IMR-90 (cell line): ENCODE measurements around the gene COG1. TPM values are rescaled to one million over a fixed set of nuclear protein-coding genes. Genes with fewer than 3 reads are reported as not detected.

ENCODE experiments used
- ATAC-seq: fragments of 200-7000 bp; cut with Tn5 transposase; 2 replicates; pipeline ENCODE4 v1.9.1; 2020; ENCODE audit warnings: low read depth, mild to moderate bottlenecking, moderate library complexity
- BruUV-seq: library from RNA; stranded (reverse); fragments of 400-500 nt; replicated peaks from 2 replicates; lab custom pipeline; 2021; lab: Mats Ljungman, UMichigan
- CTCF ChIA-PET: fragments of 300-600 bp; formaldehyde crosslinking; extraction: SDS; loops from one replicate; lab custom pipeline; 2021; ENCODE audit warnings: antibody characterized with exemption; lab: Yijun Ruan, JAX
- POLR2A ChIA-PET: fragments of 300-600 bp; sonication (Branson Sonifier 250); formaldehyde crosslinking; loops from one replicate; lab custom pipeline; 2022; ENCODE audit warnings: antibody characterized with exemption; ENCODE audit not compliant: unreplicated experiment; lab: Charles Lee
- DNase-seq: peaks from one replicate; pipeline ENCODE4 v3.0.0; 2013
- H2AFZ ChIP-seq: replicated peaks from 2 replicates; pipeline ENCODE3; 2013; ENCODE audit warnings: low read length, mild to moderate bottlenecking; ENCODE audit not compliant: poor library complexity
- H2AK5ac ChIP-seq: 2 replicates; pipeline ENCODE4 v1.6.1; 2013; ENCODE audit warnings: low read depth, low read length, inconsistent platforms
- H2AK9ac ChIP-seq: replicated peaks from 2 replicates; pipeline ENCODE3; 2013; ENCODE audit warnings: mild to moderate bottlenecking, low read depth, low read length, moderate library complexity; ENCODE audit not compliant: poor library complexity
- H2BK120ac ChIP-seq: 2 replicates; pipeline ENCODE4 v1.6.1; 2013; ENCODE audit warnings: low read depth, low read length, inconsistent platforms
- H2BK15ac ChIP-seq: 3 replicates; pipeline ENCODE4 v1.6.1; 2013; ENCODE audit warnings: low read depth, low read length, inconsistent platforms
- H2BK20ac ChIP-seq: 2 replicates; pipeline ENCODE4 v1.6.1; 2013; ENCODE audit warnings: low read depth, mild to moderate bottlenecking, inconsistent platforms, low read length, moderate library complexity
- H2BK5ac ChIP-seq: 2 replicates; pipeline ENCODE4 v1.6.1; 2013; ENCODE audit warnings: mild to moderate bottlenecking, low read depth, low read length, inconsistent platforms; ENCODE audit not compliant: poor library complexity, severe bottlenecking
- H3K14ac ChIP-seq: replicated peaks from 2 replicates; pipeline ENCODE4 v1.6.1; 2013; ENCODE audit warnings: low read depth, low read length, inconsistent platforms
- H3K18ac ChIP-seq: 2 replicates; pipeline ENCODE4 v1.6.1; 2013; ENCODE audit warnings: low read depth, low read length, control low read depth
- H3K23ac ChIP-seq: 2 replicates; pipeline ENCODE4 v1.6.1; 2013; ENCODE audit warnings: low read depth, low read length, inconsistent platforms
- H3K27ac ChIP-seq: 2 replicates; pipeline ENCODE4 v1.5.1; 2013; ENCODE audit warnings: mild to moderate bottlenecking, control low read depth, low read length; ENCODE audit not compliant: insufficient read depth
- H3K27me3 ChIP-seq: 2 replicates; pipeline ENCODE4 v1.6.1; 2013; ENCODE audit warnings: low read length; ENCODE audit not compliant: control insufficient read depth, insufficient read depth
- H3K36me3 ChIP-seq: 2 replicates; pipeline ENCODE4 v1.6.1; 2013; ENCODE audit warnings: low read length, mixed read lengths; ENCODE audit not compliant: control insufficient read depth, insufficient read depth
- H3K4ac ChIP-seq: 2 replicates; pipeline ENCODE4 v1.6.1; 2013; ENCODE audit warnings: low read depth, low read length, inconsistent platforms
- H3K4me1 ChIP-seq: 2 replicates; pipeline ENCODE4 v1.6.1; 2013; ENCODE audit warnings: low read length, mixed read lengths; ENCODE audit not compliant: control insufficient read depth, insufficient read depth
- H3K4me2 ChIP-seq: 2 replicates; pipeline ENCODE4 v1.6.1; 2013; ENCODE audit warnings: low read depth, mild to moderate bottlenecking, control low read depth, low read length, moderate library complexity
- H3K4me3 ChIP-seq: 2 replicates; pipeline ENCODE4 v1.5.1; 2013; ENCODE audit warnings: low read depth, mild to moderate bottlenecking, control low read depth, low read length, moderate library complexity; ENCODE audit not compliant: insufficient read depth
- H3K56ac ChIP-seq: 2 replicates; pipeline ENCODE4 v1.6.1; 2013; ENCODE audit warnings: low read length, inconsistent platforms; ENCODE audit not compliant: insufficient read depth; ENCODE audit errors: extremely low read depth
- H3K79me1 ChIP-seq, 2 experiments: 2 replicates each; pipeline ENCODE4 v1.6.1; 2013; ENCODE audit warnings: low read length in 2 of 2, inconsistent platforms in 1 of 2, low read depth in 1 of 2
- H3K9ac ChIP-seq: 2 replicates; pipeline ENCODE4 v1.6.1; 2013; ENCODE audit warnings: low read depth, low read length, control low read depth
- H3K9me1 ChIP-seq: 2 replicates; pipeline ENCODE4 v1.6.1; 2013; ENCODE audit warnings: low read length, inconsistent platforms; ENCODE audit not compliant: insufficient read depth
- H3K9me3 ChIP-seq: 2 replicates; pipeline ENCODE4 v1.6.1; 2013; ENCODE audit warnings: low read length; ENCODE audit not compliant: control insufficient read depth, insufficient read depth
- H4K20me1 ChIP-seq: 2 replicates; pipeline ENCODE4 v1.6.1; 2013; ENCODE audit warnings: low read length, inconsistent platforms; ENCODE audit not compliant: insufficient read depth
- H4K5ac ChIP-seq: 2 replicates; pipeline ENCODE4 v1.6.1; 2013; ENCODE audit warnings: mild to moderate bottlenecking, low read depth, low read length, control low read depth
- H4K8ac ChIP-seq, 2 experiments: 2 replicates each; pipeline ENCODE4 v1.6.1; 2013; ENCODE audit warnings: low read depth in 2 of 2, low read length in 2 of 2, control low read depth in 1 of 2, inconsistent platforms in 1 of 2
- H4K91ac ChIP-seq: 2 replicates; pipeline ENCODE4 v1.6.1; 2013; ENCODE audit warnings: low read depth, low read length, inconsistent platforms; ENCODE audit not compliant: insufficient read depth
- BHLHE40 ChIP-seq: fragments of 150-350 bp; IDR thresholded peaks from 2 replicates; pipeline ENCODE4 v1.6.1; 2016; ENCODE audit warnings: mild to moderate bottlenecking, low read depth, low read length
- CEBPB ChIP-seq: IDR thresholded peaks from 2 replicates; pipeline ENCODE4 v1.6.1; 2012; ENCODE audit warnings: low read depth, low read length, improper control_type of control experiment
- CHD1 ChIP-seq: IDR thresholded peaks from 2 replicates; pipeline ENCODE4 v1.6.1; 2012; ENCODE audit warnings: low read depth, low read length, improper control_type of control experiment
- FOS ChIP-seq: fragments of 150-350 bp; IDR thresholded peaks from 2 replicates; pipeline ENCODE4 v1.6.1; 2016; ENCODE audit warnings: low read depth, low read length
- MAFK ChIP-seq: IDR thresholded peaks from 2 replicates; pipeline ENCODE4 v1.6.1; 2012; ENCODE audit warnings: low read depth, low read length, improper control_type of control experiment
- MAZ ChIP-seq: IDR thresholded peaks from 2 replicates; pipeline ENCODE4 v1.6.1; 2012; ENCODE audit warnings: low read depth, mild to moderate bottlenecking, low read length, improper control_type of control experiment, moderate library complexity, borderline replicate concordance
- MXI1 ChIP-seq: IDR thresholded peaks from 2 replicates; pipeline ENCODE4 v1.6.1; 2012; ENCODE audit warnings: low read depth, mild to moderate bottlenecking, low read length, moderate library complexity, borderline replicate concordance
- NFE2L2 ChIP-seq: fragments of 150-350 bp; IDR thresholded peaks from 2 replicates; pipeline ENCODE4 v1.6.1; 2016; ENCODE audit warnings: low read depth, mild to moderate bottlenecking, low read length
- POLR2A ChIP-seq: IDR thresholded peaks from 2 replicates; pipeline ENCODE4 v1.6.1; 2012; ENCODE audit warnings: mild to moderate bottlenecking, low read depth, low read length
- RAD21 ChIP-seq: IDR thresholded peaks from 2 replicates; pipeline ENCODE4 v1.6.1; 2012; ENCODE audit warnings: low read length, improper control_type of control experiment
- RCOR1 ChIP-seq: IDR thresholded peaks from 2 replicates; pipeline ENCODE4 v1.6.1; 2012; ENCODE audit warnings: mild to moderate bottlenecking, low read length, improper control_type of control experiment; ENCODE audit not compliant: insufficient replicate concordance
- RFX5 ChIP-seq: IDR thresholded peaks from 2 replicates; pipeline ENCODE4 v1.8.0; 2012; ENCODE audit warnings: low read depth, mild to moderate bottlenecking, low read length, moderate library complexity
- SMC3 ChIP-seq: fragments of 150-350 bp; IDR thresholded peaks from 2 replicates; pipeline ENCODE4 v1.6.1; 2016; ENCODE audit warnings: low read depth, mild to moderate bottlenecking, antibody characterized with exemption, low read length, moderate library complexity
- WGBS, 2 experiments: methylation state at CpG; one replicate each; pipeline versions ENCODE4 v1.1.5 to v1.1.7; 2013; ENCODE audit warnings: missing lambda C conversion rate in 2 of 2; ENCODE audit not compliant: insufficient read length in 1 of 2; ENCODE audit errors: extremely low coverage in 2 of 2; 5-methylcytosine and 5-hydroxymethylcytosine counted together
- dilution Hi-C: fragments of 300-500 bp; cut with HindIII; formaldehyde crosslinking; loops from one replicate; pipeline ENCODE4 v1.14.3; 2018; ENCODE audit warnings: low sequenced_read_pairs; ENCODE audit not compliant: unreplicated experiment
- in situ Hi-C: fragments of 300-500 bp; cut with MboI; formaldehyde crosslinking; loops from 3 replicates; pipeline ENCODE4 v1.14.3; 2019; ENCODE audit warnings: low sequenced_read_pairs, inconsistent platforms, mixed read lengths
- intact Hi-C: fragments of 100-400 bp; cut with micrococcal nuclease; formaldehyde crosslinking; loops from 2 replicates; pipeline ENCODE4 v1.10.0; 2022
- polyA plus RNA-seq, 3 experiments: library from polyadenylated mRNA; depleted of rRNA; stranded (reverse); fragments of >200 nt; gene quantifications; 2 replicates each; pipeline ENCODE4 v1.2.3, GENCODE V29; 2012; ENCODE audit warnings: low replicate concordance in 1 of 3
- total RNA-seq: library from RNA; depleted of rRNA; stranded (reverse); fragments of >200 nt; gene quantifications from 2 replicates; pipeline ENCODE4 v1.2.3, GENCODE V29; 2012
- TF ChIP-seq, protein P1 (sequence below): fragments of 150-350 bp; IDR thresholded peaks from 2 replicates; pipeline ENCODE4 v1.6.1; 2016; ENCODE audit warnings: low read depth, mild to moderate bottlenecking, low read length, moderate library complexity, borderline replicate concordance
- TF ChIP-seq, protein P2 (sequence below): conservative IDR thresholded peaks from 2 replicates; pipeline ENCODE4 v1.5.1; 2012; ENCODE audit warnings: mild to moderate bottlenecking, low read depth, low read length, improper control_type of control experiment
- TF ChIP-seq, protein P3 (sequence below): fragments of 150-350 bp; IDR thresholded peaks from 2 replicates; pipeline ENCODE4 v1.6.1; 2017; ENCODE audit warnings: mild to moderate bottlenecking, antibody characterized with exemption, low read length, low read depth

COG1 gene
- total and polyA plus RNA-seq, 2 of the 4 experiments (the other 2 are of a cell fraction): 18.3 to 35.1 TPM

DNA sequence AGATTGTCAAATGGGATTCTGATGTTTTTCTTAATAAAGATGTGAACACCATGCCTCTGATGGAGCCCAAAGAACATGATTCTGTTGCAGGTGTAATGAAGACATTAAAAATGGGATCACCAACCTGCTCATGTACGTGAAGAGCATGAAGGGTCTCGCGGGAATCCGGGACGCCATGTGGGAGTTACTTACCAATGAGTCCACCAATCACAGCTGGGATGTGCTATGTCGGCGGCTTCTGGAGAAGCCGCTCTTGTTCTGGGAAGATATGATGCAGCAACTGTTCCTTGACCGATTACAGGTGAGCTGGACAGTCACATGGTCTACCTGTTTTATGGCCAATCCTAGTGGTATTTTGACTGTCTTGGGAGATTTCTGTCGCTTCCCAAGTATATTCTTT is 7.6 kb downstream of the COG1 start:
- Histone ChIP-seq H2AK5ac (no peak overlapping the region), H2BK120ac (no peak overlapping the region), H4K20me1 (peaks cover 20% of the 10 kb centered on the region), H2AK9ac (no peak overlapping the region), H3K14ac (no peak overlapping the region), H3K4me3 (no peak overlapping the region), H4K5ac (no peak overlapping the region), H3K4me2 (no peak overlapping the region), H2AFZ (no peak overlapping the region), H2BK5ac (no peak overlapping the region), H3K9ac (no peak overlapping the region), H3K27me3 (no peaks in the 10 kb centered on the region), H4K8ac (no peak overlapping the region), H3K27ac (no peak overlapping the region), H3K4me1 (peaks cover 5% of the 10 kb centered on the region), H3K9me3 (no peaks in the 10 kb centered on the region), H3K79me1 (peaks cover 61 to 81% of the 10 kb centered on the region in 2 experiments), H2BK15ac (no peak overlapping the region), H3K4ac (no peak overlapping the region), H3K9me1 (peaks cover 22% of the 10 kb centered on the region), H3K56ac (no peak overlapping the region), H2BK20ac (no peak overlapping the region), H4K91ac (no peak overlapping the region), H3K36me3 (peaks cover 86% of the 10 kb centered on the region), H3K23ac (no peak overlapping the region), H3K18ac (no peak overlapping the region)
- dilution Hi-C loops: no loop called here
- no TSS peak for BruUV-seq
- intact Hi-C loops: no loop called here
- ATAC-seq (no peak), DNase-seq (no peak)
- 100% methylated on average over 3 of the region's 10 CpGs; no CpG with 5 or more reads in 1 of the 2 experiments for WGBS, 2 experiments
- in situ Hi-C loops: loop anchor here (25.0 kb wide), 1 partner anchor 813 kb away; no protein-coding TSS in a partner anchor
- ChIA-PET POLR2A (no interaction called here), CTCF (no interaction called here)
- TF ChIP-seq, protein P1, sequence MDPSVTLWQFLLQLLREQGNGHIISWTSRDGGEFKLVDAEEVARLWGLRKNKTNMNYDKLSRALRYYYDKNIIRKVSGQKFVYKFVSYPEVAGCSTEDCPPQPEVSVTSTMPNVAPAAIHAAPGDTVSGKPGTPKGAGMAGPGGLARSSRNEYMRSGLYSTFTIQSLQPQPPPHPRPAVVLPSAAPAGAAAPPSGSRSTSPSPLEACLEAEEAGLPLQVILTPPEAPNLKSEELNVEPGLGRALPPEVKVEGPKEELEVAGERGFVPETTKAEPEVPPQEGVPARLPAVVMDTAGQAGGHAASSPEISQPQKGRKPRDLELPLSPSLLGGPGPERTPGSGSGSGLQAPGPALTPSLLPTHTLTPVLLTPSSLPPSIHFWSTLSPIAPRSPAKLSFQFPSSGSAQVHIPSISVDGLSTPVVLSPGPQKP: no peak
- TF ChIP-seq RFX5 (no peak), MAZ (no peak), SMC3 (no peak), NFE2L2 (no peak), FOS (no peak), MXI1 (no peak), RCOR1 (no peak), POLR2A (no peak), BHLHE40 (no peak), CEBPB (no peak), RAD21 (no peak), MAFK (no peak), CHD1 (no peak)
- TF ChIP-seq, protein P2, sequence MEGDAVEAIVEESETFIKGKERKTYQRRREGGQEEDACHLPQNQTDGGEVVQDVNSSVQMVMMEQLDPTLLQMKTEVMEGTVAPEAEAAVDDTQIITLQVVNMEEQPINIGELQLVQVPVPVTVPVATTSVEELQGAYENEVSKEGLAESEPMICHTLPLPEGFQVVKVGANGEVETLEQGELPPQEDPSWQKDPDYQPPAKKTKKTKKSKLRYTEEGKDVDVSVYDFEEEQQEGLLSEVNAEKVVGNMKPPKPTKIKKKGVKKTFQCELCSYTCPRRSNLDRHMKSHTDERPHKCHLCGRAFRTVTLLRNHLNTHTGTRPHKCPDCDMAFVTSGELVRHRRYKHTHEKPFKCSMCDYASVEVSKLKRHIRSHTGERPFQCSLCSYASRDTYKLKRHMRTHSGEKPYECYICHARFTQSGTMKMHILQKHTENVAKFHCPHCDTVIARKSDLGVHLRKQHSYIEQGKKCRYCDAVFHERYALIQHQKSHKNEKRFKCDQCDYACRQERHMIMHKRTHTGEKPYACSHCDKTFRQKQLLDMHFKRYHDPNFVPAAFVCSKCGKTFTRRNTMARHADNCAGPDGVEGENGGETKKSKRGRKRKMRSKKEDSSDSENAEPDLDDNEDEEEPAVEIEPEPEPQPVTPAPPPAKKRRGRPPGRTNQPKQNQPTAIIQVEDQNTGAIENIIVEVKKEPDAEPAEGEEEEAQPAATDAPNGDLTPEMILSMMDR: no peak
- TF ChIP-seq, protein P3, sequence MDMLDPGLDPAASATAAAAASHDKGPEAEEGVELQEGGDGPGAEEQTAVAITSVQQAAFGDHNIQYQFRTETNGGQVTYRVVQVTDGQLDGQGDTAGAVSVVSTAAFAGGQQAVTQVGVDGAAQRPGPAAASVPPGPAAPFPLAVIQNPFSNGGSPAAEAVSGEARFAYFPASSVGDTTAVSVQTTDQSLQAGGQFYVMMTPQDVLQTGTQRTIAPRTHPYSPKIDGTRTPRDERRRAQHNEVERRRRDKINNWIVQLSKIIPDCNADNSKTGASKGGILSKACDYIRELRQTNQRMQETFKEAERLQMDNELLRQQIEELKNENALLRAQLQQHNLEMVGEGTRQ: no peak
